Loucy (cell line): Measurements from ENCODE around the gene EFNA4.

Experiments
- H2AFZ ChIP-seq: fragments of 200-600 bp; sonication (generic); 2 replicates; pipeline ENCODE4 v1.6.0; 2016; ENCODE audit warnings: antibody characterized with exemption, mild to moderate bottlenecking, low read length, moderate library complexity
- H3F3A ChIP-seq: fragments of 200-600 bp; 2 replicates; pipeline ENCODE4 v1.6.0; 2016; ENCODE audit warnings: antibody characterized with exemption, low read depth, mild to moderate bottlenecking
- H3K27me3 ChIP-seq: fragments of 200-600 bp; sonication (generic); 2 replicates; pipeline ENCODE4 v1.6.1; 2014; ENCODE audit warnings: low read length, mild to moderate bottlenecking; ENCODE audit not compliant: insufficient read depth, poor library complexity, severe bottlenecking
- H3K36me3 ChIP-seq: fragments of 200-600 bp; sonication (generic); 2 replicates; pipeline ENCODE4 v1.6.1; 2016; ENCODE audit warnings: low read length; ENCODE audit not compliant: insufficient read depth
- H3K4me1 ChIP-seq: fragments of 200-600 bp; sonication (generic); 2 replicates; pipeline ENCODE4 v1.5.1; 2014; ENCODE audit warnings: low read length, mild to moderate bottlenecking; ENCODE audit not compliant: insufficient read depth, poor library complexity, severe bottlenecking
- H3K4me2 ChIP-seq: fragments of 200-600 bp; sonication (generic); 2 replicates; pipeline ENCODE4 v1.6.0; 2014; ENCODE audit warnings: antibody characterized with exemption, low read length, low read depth, mild to moderate bottlenecking; ENCODE audit not compliant: poor library complexity, severe bottlenecking
- H3K4me3 ChIP-seq: fragments of 200-600 bp; sonication (generic); 2 replicates; pipeline ENCODE4 v1.5.1; 2014; ENCODE audit warnings: low read length, mild to moderate bottlenecking, mixed read lengths; ENCODE audit not compliant: poor library complexity, severe bottlenecking
- H3K79me2 ChIP-seq: fragments of 200-600 bp; sonication (generic); 2 replicates; pipeline ENCODE4 v1.6.1; 2014; ENCODE audit warnings: low read length; ENCODE audit not compliant: insufficient read depth
- H3K9ac ChIP-seq: fragments of 200-600 bp; sonication (generic); 2 replicates; pipeline ENCODE4 v1.6.0; 2014; ENCODE audit warnings: mild to moderate bottlenecking, low read depth, low read length, moderate library complexity; ENCODE audit not compliant: poor library complexity, severe bottlenecking
- H3K9me2 ChIP-seq: fragments of 200-600 bp; sonication (generic); replicated peaks from 2 replicates; pipeline ENCODE4 v1.6.1; 2016; ENCODE audit warnings: low read depth, low read length, mixed read lengths
- H3K9me3 ChIP-seq: fragments of 200-600 bp; sonication (generic); 2 replicates; pipeline ENCODE4 v1.6.1; 2014; ENCODE audit warnings: mild to moderate bottlenecking, antibody characterized with exemption, low read length, low read depth; ENCODE audit not compliant: insufficient read depth
- H4K20me1 ChIP-seq: fragments of 200-600 bp; sonication (generic); 2 replicates; pipeline ENCODE4 v1.6.0; 2014; ENCODE audit warnings: antibody characterized with exemption, low read length, mild to moderate bottlenecking; ENCODE audit not compliant: insufficient read depth, poor library complexity, severe bottlenecking
- EZH2phosphoT487 ChIP-seq: fragments of 200-600 bp; IDR thresholded peaks from 2 replicates; pipeline ENCODE4 v1.6.1; 2018; ENCODE audit warnings: antibody characterized with exemption, mild to moderate bottlenecking, moderate library complexity, borderline replicate concordance
- TF ChIP-seq, protein P1 (sequence below): fragments of 200-600 bp; sonication (generic); conservative IDR thresholded peaks from 2 replicates; pipeline ENCODE4 v1.5.1; 2014; ENCODE audit warnings: mild to moderate bottlenecking, antibody characterized with exemption, low read length

The EFNA4 gene

DNA sequence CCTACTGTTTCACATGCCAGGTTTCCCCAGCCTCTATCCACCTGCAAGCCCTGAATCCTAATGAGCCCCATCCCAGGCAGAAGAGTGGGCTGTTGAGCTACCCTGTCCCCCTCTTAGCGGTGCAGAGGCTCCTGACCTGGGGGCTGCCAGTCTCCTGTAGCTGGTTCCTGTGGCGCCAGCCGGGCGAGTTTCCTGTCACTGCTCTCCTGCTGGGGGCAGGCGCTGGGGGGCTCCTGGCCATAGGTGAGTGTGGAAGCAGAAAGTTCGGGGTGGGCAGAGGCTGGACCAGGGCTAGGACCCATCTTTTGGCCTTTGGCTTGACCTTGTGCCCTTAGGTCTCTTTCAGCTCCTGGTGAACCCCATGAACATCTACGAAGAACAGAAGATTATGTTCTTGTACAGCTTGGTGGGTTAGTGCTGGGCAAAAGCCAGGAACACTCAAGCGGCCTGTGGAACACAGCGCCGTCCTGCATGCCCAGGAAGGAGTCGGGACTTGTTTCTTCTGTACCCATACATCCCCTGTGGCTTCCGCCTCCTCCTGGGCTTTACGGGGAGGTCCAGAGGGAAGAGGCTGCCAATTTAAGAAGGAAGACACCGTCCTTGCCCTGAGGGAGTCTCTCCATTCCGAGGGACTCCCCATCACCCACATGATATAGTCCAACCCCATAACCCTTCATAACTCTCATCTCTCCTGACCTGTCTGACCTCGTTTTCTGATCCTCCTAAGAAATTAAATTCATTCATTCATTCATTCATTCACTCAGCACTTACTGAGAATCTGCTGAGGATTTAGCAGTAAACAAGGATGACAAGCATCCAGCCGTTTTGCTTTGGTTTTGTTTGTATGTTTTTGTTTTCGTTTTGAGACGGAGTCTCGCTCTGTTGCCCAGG is 29.0 kb upstream of the EFNA4 start:
- no peaks in the 10 kb centered on the region for H3K9me2 ChIP-seq
- no peaks in the 10 kb centered on the region for H3K27me3 ChIP-seq
- H3F3A ChIP-seq, result no peaks in the 10 kb centered on the region
- H3K79me2 ChIP-seq, result no peaks in the 10 kb centered on the region
- TF ChIP-seq, protein P1, sequence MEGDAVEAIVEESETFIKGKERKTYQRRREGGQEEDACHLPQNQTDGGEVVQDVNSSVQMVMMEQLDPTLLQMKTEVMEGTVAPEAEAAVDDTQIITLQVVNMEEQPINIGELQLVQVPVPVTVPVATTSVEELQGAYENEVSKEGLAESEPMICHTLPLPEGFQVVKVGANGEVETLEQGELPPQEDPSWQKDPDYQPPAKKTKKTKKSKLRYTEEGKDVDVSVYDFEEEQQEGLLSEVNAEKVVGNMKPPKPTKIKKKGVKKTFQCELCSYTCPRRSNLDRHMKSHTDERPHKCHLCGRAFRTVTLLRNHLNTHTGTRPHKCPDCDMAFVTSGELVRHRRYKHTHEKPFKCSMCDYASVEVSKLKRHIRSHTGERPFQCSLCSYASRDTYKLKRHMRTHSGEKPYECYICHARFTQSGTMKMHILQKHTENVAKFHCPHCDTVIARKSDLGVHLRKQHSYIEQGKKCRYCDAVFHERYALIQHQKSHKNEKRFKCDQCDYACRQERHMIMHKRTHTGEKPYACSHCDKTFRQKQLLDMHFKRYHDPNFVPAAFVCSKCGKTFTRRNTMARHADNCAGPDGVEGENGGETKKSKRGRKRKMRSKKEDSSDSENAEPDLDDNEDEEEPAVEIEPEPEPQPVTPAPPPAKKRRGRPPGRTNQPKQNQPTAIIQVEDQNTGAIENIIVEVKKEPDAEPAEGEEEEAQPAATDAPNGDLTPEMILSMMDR, result no peak
- no peak for TF ChIP-seq EZH2phosphoT487
- no peak overlapping the region for H3K4me3 ChIP-seq
- peaks cover 7% of the 10 kb centered on the region for H3K4me1 ChIP-seq
- H4K20me1 ChIP-seq, result no peaks in the 10 kb centered on the region
- H3K4me2 ChIP-seq, result no peak overlapping the region
- H3K9ac ChIP-seq, result no peak overlapping the region
- no peak overlapping the region for H2AFZ ChIP-seq
- no peaks in the 10 kb centered on the region for H3K36me3 ChIP-seq
- no peaks in the 10 kb centered on the region for H3K9me3 ChIP-seq

DNA sequence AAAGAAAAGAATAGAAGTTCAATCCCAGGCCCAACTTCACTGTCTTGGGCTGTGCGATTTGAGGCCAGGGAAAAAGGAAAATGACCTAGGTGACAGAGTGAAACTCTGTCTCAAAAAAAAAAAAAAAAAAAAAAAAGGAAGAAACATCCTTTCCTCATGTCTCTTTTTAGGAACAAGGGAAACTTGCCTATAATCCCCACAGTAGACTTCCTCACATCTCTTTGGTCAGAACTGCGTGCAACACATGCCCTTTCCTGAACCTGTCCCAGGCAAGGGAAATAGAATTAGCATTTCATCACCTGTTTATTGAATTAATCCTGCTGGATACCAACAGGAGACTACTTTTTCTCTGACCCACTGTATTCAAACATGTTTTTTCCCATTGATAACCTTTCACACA is 27.6 kb upstream of the EFNA4 start:
- Histone ChIP-seq H3K9me2 (no peaks in the 10 kb centered on the region), H3K4me2 (no peak overlapping the region), H4K20me1 (no peaks in the 10 kb centered on the region), H2AFZ (no peak overlapping the region), H3K79me2 (no peaks in the 10 kb centered on the region), H3F3A (no peaks in the 10 kb centered on the region), H3K27me3 (no peaks in the 10 kb centered on the region), H3K36me3 (no peaks in the 10 kb centered on the region), H3K4me3 (no peak overlapping the region), H3K9ac (no peak overlapping the region), H3K4me1 (peaks cover 7% of the 10 kb centered on the region), H3K9me3 (no peaks in the 10 kb centered on the region)
- TF ChIP-seq, protein P1, result no peak
- TF ChIP-seq EZH2phosphoT487, result no peak

DNA sequence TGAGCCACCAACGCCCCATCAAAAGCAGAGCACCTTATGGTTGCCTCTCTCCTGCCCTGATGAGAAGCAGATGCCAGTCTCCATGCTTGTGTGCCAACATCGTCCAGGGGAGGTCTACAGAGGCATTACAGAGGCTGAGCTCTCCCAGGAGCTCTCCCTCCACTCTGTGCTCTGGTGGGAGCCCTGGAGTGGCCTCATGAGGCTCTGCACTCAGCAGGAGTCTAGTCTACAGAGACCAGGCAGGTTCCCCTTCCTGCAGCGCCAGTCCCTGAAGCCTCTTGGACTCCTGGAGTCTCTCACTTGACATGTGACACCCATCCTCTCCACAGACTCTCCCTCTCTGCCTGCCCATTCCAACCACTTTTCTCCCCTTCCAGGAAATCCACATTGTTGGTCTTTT is 26.5 kb upstream of the EFNA4 start:
- no peaks in the 10 kb centered on the region for H3K9me2 ChIP-seq
- peaks cover 7% of the 10 kb centered on the region for H3K4me1 ChIP-seq
- H3K9me3 ChIP-seq, result no peaks in the 10 kb centered on the region
- H3K4me3 ChIP-seq, result no peak overlapping the region
- no peak overlapping the region for H3K9ac ChIP-seq
- no peaks in the 10 kb centered on the region for H3K27me3 ChIP-seq
- H4K20me1 ChIP-seq, result no peaks in the 10 kb centered on the region
- TF ChIP-seq EZH2phosphoT487, result no peak
- TF ChIP-seq, protein P1, result no peak
- H3F3A ChIP-seq, result no peaks in the 10 kb centered on the region
- H2AFZ ChIP-seq, result no peak overlapping the region
- H3K79me2 ChIP-seq, result no peaks in the 10 kb centered on the region
- H3K4me2 ChIP-seq, result no peak overlapping the region
- H3K36me3 ChIP-seq, result no peaks in the 10 kb centered on the region
